RWPE1 (cell line): ENCODE data around the gene ABCC11.

ENCODE experiments used
- CTCF ChIA-PET: fragments of 350-600 bp; sonication (Branson Sonifier 250); formaldehyde crosslinking; extraction: SDS; loops from one replicate; lab custom pipeline; 2021; lab: Yijun Ruan, JAX
- POLR2A ChIA-PET: fragments of 400-600 bp; formaldehyde crosslinking; extraction: SDS; loops from one replicate; lab custom pipeline; 2020; ENCODE audit warnings: antibody characterized with exemption; ENCODE audit not compliant: low non-redundant PET; lab: Yijun Ruan, JAX
- DNase-seq: peaks from one replicate; pipeline ENCODE4 v3.0.0; 2012; ENCODE audit warnings: low spot score
- H3K27ac ChIP-seq: fragments of 450-650 bp; 2 replicates; pipeline ENCODE4 v1.5.1; 2017
- TF ChIP-seq, protein P1 (sequence below): fragments of 450-650 bp; conservative IDR thresholded peaks from 2 replicates; pipeline ENCODE4 v1.5.1; 2017; ENCODE audit warnings: low read depth, mild to moderate bottlenecking

Gene ABCC11

GRCh38 chr16:48276102-48276501 lies 28.8 kb upstream of the ABCC11 start:
- TF ChIP-seq, protein P1, sequence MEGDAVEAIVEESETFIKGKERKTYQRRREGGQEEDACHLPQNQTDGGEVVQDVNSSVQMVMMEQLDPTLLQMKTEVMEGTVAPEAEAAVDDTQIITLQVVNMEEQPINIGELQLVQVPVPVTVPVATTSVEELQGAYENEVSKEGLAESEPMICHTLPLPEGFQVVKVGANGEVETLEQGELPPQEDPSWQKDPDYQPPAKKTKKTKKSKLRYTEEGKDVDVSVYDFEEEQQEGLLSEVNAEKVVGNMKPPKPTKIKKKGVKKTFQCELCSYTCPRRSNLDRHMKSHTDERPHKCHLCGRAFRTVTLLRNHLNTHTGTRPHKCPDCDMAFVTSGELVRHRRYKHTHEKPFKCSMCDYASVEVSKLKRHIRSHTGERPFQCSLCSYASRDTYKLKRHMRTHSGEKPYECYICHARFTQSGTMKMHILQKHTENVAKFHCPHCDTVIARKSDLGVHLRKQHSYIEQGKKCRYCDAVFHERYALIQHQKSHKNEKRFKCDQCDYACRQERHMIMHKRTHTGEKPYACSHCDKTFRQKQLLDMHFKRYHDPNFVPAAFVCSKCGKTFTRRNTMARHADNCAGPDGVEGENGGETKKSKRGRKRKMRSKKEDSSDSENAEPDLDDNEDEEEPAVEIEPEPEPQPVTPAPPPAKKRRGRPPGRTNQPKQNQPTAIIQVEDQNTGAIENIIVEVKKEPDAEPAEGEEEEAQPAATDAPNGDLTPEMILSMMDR = no peak
- H3K27ac ChIP-seq = no peak overlapping the region
- CTCF ChIA-PET = no interaction called here
- POLR2A ChIA-PET = no interaction called here
- DNase-seq = no peak

DNA sequence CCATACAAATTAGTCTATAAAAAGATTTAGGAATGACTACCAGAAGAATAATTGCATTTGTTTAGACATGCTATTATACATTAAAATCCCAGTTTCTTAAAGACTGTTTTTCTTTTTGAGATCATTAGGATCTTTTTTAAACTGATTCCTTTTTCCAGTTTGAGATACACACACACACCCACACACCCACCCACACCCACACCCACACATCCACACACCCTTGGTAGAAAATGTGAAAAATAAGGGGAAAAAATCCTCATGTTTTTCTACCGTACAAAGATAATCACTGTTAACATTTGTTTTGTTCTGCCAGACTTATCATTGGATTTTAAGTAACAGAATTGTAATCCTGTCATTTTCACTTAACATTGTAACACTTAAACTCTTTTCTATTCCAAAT lies 27.1 kb upstream of the ABCC11 start:
- TF ChIP-seq, protein P1 = no peak
- CTCF ChIA-PET = interaction anchor here (0.7 kb wide), 1 partner anchor 39 kb away, joined by 3 read pairs; no protein-coding TSS in a partner anchor
- DNase-seq = no peak
- H3K27ac ChIP-seq = no peak overlapping the region
- POLR2A ChIA-PET = no interaction called here

DNA sequence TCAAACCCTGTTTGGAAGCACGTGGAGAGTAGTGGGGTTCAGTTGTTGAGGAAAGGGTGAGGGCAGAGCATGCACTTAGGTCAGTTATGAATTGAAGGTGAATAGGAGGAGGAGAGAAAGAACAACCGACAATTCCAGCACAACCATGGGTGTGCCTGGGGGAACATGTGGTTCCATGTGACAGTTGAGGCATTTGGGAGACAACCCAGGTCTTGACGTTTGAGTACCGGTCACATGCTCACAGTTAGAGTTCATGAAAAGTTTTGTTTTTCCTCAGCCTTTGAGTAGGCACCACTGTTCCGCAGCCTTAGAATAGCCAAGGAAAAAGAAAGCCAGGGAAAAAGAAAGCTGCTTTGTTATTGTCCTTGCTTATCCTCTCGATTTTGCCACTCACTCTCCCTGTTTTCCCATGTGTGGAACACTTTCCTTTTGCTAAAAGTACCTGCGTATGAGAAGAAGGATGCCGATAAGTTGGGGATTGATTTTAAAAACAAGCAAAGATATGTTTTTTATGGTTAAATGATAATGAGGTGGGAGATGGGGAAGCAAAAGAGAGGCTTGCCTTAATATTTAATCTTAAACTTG lies 25.6 kb upstream of the ABCC11 start:
- TF ChIP-seq, protein P1 = no peak
- ChIA-PET POLR2A (no interaction called here), CTCF (no interaction called here)
- H3K27ac ChIP-seq = no peak overlapping the region
- DNase-seq = no peak

DNA sequence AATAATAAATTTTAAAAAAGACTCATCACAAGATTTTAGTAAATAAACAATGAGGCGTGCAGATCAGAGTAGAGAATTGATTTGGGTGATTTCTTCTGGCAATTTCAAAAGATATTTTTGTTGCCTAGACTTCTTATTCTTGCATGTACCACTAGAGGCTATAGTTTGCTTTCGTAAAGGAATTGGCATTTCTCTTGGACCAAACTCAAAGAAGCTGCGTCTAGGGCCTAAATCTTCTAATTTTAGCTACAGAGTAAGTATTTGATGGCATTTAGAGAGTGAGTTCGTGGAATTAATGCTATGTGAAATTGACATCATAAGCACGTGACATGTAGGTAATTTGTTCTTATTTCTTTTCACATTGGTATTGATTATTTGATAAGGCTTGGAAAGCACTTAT lies 24.4 kb upstream of the ABCC11 start:
- TF ChIP-seq, protein P1 = no peak
- H3K27ac ChIP-seq = no peak overlapping the region
- CTCF ChIA-PET = interaction anchor here (0.7 kb wide), 1 partner anchor 59 kb away, joined by 3 read pairs; no protein-coding TSS in a partner anchor
- POLR2A ChIA-PET = no interaction called here
- DNase-seq = no peak

GRCh38 chr16:48269011-48269410 lies 21.7 kb upstream of the ABCC11 start:
- TF ChIP-seq, protein P1 = no peak
- no peak overlapping the region for H3K27ac ChIP-seq
- no peak for DNase-seq
- ChIA-PET POLR2A (no interaction called here), CTCF (no interaction called here)

DNA sequence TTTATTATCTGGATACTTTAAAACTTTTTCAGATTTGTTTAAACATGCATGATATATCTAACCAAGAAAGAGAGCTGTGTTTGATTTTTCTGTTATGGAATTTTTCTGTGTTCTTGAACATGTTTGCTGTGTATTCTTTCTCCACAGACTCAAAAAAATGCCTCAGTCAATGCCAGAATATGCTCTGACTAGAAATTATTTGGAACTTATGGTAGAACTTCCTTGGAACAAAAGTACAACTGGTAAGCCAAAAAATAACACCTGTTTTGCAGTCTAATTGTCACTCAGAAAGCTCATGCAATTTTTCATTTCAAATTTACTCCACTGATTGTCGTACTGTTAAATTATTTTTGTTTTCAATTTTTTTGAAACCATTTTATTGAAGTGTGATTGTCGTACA lies 15.3 kb upstream of the ABCC11 start:
- ChIA-PET CTCF (interaction anchor here (0.7 kb wide), 1 partner anchor 44 kb away, joined by 3 read pairs; no protein-coding TSS in a partner anchor), POLR2A (no interaction called here)
- DNase-seq = no peak
- TF ChIP-seq, protein P1 = no peak
- no peak overlapping the region for H3K27ac ChIP-seq
